RWPE2 (cell line): ENCODE results near the gene EDN2.

ENCODE experiments used
- ATAC-seq: fragments of 200-7000 bp; cut with Tn5 transposase; 3 replicates; pipeline ENCODE4 v1.9.1; 2021; ENCODE audit warnings: low read depth
- DNase-seq: peaks from one replicate; pipeline ENCODE4 v3.0.0-alpha.2; 2020; ENCODE audit warnings: low spot score
- H3K27ac ChIP-seq: fragments of 450-650 bp; 2 replicates; pipeline ENCODE4 v1.5.1; 2017; ENCODE audit warnings: mild to moderate bottlenecking; ENCODE audit not compliant: poor library complexity, severe bottlenecking
- H3K27me3 ChIP-seq: fragments of 250-450 bp; sonication (Bioruptor Pico); 2 replicates; pipeline ENCODE4 v1.5.1; 2021; ENCODE audit warnings: mild to moderate bottlenecking, moderate library complexity; ENCODE audit not compliant: insufficient read depth, poor library complexity, severe bottlenecking
- H3K36me3 ChIP-seq: fragments of 250-450 bp; sonication (Bioruptor Pico); 2 replicates; pipeline ENCODE4 v1.5.1; 2020; ENCODE audit warnings: low read depth, mild to moderate bottlenecking, moderate library complexity
- H3K4me1 ChIP-seq: fragments of 250-450 bp; sonication (Bioruptor Pico); 2 replicates; pipeline ENCODE4 v1.5.1; 2021; ENCODE audit warnings: mild to moderate bottlenecking, moderate library complexity; ENCODE audit not compliant: insufficient read depth, poor library complexity, severe bottlenecking
- H3K4me3 ChIP-seq: fragments of 250-450 bp; sonication (Bioruptor Pico); 2 replicates; pipeline ENCODE4 v1.5.1; 2021; ENCODE audit warnings: mild to moderate bottlenecking, moderate library complexity; ENCODE audit not compliant: severe bottlenecking
- H3K9me3 ChIP-seq: fragments of 250-450 bp; sonication (Bioruptor Pico); 2 replicates; pipeline ENCODE4 v1.5.1; 2021; ENCODE audit warnings: mild to moderate bottlenecking, moderate library complexity; ENCODE audit not compliant: severe bottlenecking
- CTCF ChIP-seq: fragments of 450-650 bp; IDR thresholded peaks from one replicate; pipeline ENCODE4 v1.5.1; 2017; ENCODE audit warnings: mild to moderate bottlenecking, moderate library complexity; ENCODE audit not compliant: poor library complexity, severe bottlenecking

Gene EDN2

GRCh38 chr1:41480204-41481108 is 4.0 kb downstream of the EDN2 start:
- H3K27ac ChIP-seq: no peak overlapping the region
- ATAC-seq (no peak), DNase-seq (no peak)
- TF ChIP-seq CTCF: no peak
- H3K27me3 ChIP-seq: no peaks in the 10 kb centered on the region
- H3K4me1 ChIP-seq: peaks cover 27% of the 10 kb centered on the region
- H3K36me3 ChIP-seq: no peaks in the 10 kb centered on the region
- no peaks in the 10 kb centered on the region for H3K9me3 ChIP-seq
- no peak overlapping the region for H3K4me3 ChIP-seq

GRCh38 chr1:41479808-41480160 is 4.7 kb downstream of the EDN2 start:
- DNase-seq (no peak), ATAC-seq (no peak)
- Histone ChIP-seq H3K27ac (no peak overlapping the region), H3K27me3 (no peaks in the 10 kb centered on the region), H3K36me3 (no peaks in the 10 kb centered on the region), H3K4me1 (peaks cover 21% of the 10 kb centered on the region), H3K4me3 (no peak overlapping the region), H3K9me3 (no peaks in the 10 kb centered on the region)
- TF ChIP-seq CTCF: no peak

DNA sequence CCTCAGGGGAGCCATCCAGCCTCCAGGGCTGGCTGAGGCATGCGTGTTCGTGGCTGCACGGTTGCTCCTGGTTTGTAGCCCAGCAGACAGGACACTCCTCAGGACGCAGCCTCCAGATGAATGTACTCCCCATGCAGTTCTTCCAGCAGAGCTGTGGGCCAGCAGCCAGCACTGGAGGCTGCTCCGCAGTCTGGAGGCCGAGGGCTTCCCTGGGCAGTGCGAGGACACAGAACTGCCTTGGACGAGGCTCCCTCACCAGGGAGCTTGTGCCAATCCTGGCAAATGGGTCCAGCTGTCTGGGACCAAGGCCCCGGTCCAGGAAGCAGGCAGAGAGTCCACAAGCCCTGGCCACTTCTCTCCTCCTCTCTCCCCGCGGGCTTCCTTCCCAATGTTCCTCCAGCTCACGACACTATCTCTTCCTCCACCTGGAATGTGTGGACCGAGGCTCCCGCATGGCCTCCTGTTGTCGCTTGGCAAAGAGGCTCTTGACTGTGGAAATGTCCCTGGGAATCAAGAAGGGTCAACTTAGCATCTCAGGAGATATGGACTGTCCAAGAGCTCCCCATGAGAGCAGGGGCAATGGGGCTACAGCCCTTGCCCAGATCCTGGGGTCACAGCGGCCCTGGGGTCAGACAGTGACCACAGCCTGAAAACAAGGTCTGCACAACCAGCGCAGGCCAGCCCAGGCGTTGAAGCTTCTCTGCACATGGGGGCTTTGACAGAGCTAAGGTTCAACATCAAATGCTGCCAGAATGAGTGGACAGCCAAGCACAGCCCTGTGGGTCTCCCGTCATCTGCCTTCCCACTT is 5.3 kb downstream of the EDN2 start:
- Histone ChIP-seq H3K4me1 (peaks cover 23% of the 10 kb centered on the region), H3K27me3 (no peaks in the 10 kb centered on the region), H3K4me3 (no peak overlapping the region), H3K9me3 (no peaks in the 10 kb centered on the region), H3K27ac (no peak overlapping the region), H3K36me3 (no peaks in the 10 kb centered on the region)
- TF ChIP-seq CTCF: no peak
- ATAC-seq (no peak), DNase-seq (no peak)

GRCh38 chr1:41478118-41478748 is 6.2 kb downstream of the EDN2 start:
- no peak overlapping the region for H3K27ac ChIP-seq
- H3K9me3 ChIP-seq: no peaks in the 10 kb centered on the region
- DNase-seq (no peak), ATAC-seq (no peak)
- H3K4me3 ChIP-seq: no peak overlapping the region
- H3K27me3 ChIP-seq: no peaks in the 10 kb centered on the region
- TF ChIP-seq CTCF: no peak
- H3K36me3 ChIP-seq: no peaks in the 10 kb centered on the region
- peaks cover 22% of the 10 kb centered on the region for H3K4me1 ChIP-seq
